ENCODE results near the gene KRT1.

GRCh38 chr12:52670506-52670905, 9.7 kb downstream of the KRT1 start:
- TF ChIP-seq CTCF (IDR thresholded peaks at IDR 0.05): no peak
- no peak for TF ChIP-seq REST (IDR thresholded peaks at IDR 0.05)
- TF ChIP-seq RFX5 (IDR thresholded peaks at IDR 0.05): no peak
- no peak for TF ChIP-seq SREBF2 (IDR thresholded peaks at IDR 0.05)
